Kidney epithelial cell (primary cell): ENCODE data around the gene STK35. TPM values are rescaled to one million over a fixed set of nuclear protein-coding genes. Genes with fewer than 3 reads are reported as not detected.

Experiments used
- DNase-seq: peaks from one replicate; pipeline ENCODE4 v3.0.0-alpha.2; 2010; ENCODE audit warnings: low read depth
- H3K27me3 ChIP-seq: 2 replicates; pipeline ENCODE4 v1.6.0; 2011; ENCODE audit warnings: low read length; ENCODE audit not compliant: control insufficient read depth, insufficient read depth
- H3K36me3 ChIP-seq: 2 replicates; pipeline ENCODE4 v1.5.1; 2011; ENCODE audit warnings: low read length; ENCODE audit not compliant: control insufficient read depth, insufficient read depth
- H3K4me3 ChIP-seq: 2 replicates; pipeline ENCODE4 v1.5.1; 2011; ENCODE audit warnings: low read depth, mild to moderate bottlenecking, control low read depth, low read length
- total RNA-seq: library from RNA; depleted of rRNA; stranded (reverse); fragments of >200 nt; gene quantifications from 2 replicates; pipeline ENCODE4 v1.2.3, GENCODE V29; 2015
- TF ChIP-seq, protein P1 (sequence below): IDR thresholded peaks from 2 replicates; pipeline ENCODE4 v1.5.1; 2011; ENCODE audit warnings: mild to moderate bottlenecking, moderate library complexity, low read length, control low read depth, inconsistent platforms; ENCODE audit not compliant: insufficient read depth, poor library complexity, severe bottlenecking

STK35 gene
- total RNA-seq, 1 donor from 2014 or later: 18.0 TPM

DNA sequence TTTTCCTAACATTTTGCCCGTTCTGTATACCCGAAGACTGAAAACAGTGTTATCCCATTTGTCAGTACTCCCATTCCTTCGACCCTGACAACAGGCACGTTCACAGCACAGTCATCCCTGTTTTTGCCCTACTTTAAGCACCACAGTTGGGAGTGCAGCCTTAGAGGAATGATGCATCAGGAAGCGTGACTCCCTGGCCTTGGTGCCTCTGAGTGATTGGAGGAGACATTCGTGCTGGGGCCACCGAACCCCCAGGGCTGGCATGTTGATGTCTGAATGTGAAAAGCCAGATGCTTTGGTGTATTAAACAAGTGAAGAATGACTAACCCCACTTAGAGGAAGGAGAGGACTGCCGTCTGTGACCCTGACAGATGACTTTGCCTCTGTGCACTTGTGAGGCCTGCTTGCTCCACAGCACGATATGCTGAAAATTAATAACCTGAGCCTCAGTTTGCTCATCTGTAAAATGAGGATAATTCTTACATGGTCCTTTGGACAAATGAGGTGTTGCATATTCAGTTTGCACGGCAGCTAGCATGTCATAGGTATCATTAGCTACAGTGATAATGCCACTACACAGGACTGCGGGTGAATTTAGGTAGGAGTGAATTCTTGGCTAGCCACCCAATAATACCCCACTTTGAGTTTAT is 36.0 kb downstream of the STK35 start:
- no peaks in the 10 kb centered on the region for H3K27me3 ChIP-seq
- DNase-seq: no peak
- no peak overlapping the region for H3K4me3 ChIP-seq
- TF ChIP-seq, protein P1, sequence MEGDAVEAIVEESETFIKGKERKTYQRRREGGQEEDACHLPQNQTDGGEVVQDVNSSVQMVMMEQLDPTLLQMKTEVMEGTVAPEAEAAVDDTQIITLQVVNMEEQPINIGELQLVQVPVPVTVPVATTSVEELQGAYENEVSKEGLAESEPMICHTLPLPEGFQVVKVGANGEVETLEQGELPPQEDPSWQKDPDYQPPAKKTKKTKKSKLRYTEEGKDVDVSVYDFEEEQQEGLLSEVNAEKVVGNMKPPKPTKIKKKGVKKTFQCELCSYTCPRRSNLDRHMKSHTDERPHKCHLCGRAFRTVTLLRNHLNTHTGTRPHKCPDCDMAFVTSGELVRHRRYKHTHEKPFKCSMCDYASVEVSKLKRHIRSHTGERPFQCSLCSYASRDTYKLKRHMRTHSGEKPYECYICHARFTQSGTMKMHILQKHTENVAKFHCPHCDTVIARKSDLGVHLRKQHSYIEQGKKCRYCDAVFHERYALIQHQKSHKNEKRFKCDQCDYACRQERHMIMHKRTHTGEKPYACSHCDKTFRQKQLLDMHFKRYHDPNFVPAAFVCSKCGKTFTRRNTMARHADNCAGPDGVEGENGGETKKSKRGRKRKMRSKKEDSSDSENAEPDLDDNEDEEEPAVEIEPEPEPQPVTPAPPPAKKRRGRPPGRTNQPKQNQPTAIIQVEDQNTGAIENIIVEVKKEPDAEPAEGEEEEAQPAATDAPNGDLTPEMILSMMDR: no peak
- no peaks in the 10 kb centered on the region for H3K36me3 ChIP-seq

DNA sequence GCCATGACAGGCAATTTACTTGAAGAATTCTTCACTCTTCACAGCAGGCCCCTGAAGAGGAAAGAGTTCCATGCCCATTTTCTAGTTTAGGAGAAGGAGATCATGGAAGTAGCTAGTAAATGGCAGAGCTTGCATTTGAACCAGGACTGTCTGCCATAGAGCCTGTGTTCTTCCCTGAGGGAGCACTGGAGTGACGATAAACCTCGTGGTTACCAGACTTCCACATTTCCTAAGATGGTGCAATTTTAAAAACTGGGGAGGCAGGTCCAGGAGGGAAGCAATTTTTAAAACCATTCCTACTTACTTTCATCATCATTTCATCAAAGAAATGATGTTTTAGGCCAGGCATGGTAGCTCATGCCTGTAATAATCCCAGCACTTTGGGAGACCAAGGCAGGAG is 36.8 kb downstream of the STK35 start:
- H3K36me3 ChIP-seq: no peaks in the 10 kb centered on the region
- DNase-seq: no peak
- TF ChIP-seq, protein P1: no peak

DNA sequence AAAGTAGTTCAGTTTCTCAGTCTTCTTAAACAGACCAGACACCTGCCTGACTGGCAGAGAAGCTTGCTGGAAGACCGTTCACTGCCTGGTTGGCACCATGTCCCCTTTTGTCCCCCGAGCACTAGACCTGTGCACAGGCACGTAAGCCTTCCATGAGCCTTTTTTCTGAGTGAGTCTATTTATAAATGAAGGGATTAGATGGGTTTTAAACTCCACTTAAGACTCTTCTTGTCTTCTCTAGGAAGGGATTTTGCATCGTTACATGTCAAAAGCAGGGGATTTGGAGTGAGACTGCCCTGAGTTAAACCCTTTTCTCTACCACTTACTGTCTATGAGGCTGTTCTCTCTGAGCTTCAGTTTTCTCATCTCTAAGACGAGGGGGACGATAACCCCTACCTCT is 37.6 kb downstream of the STK35 start:
- H3K36me3 ChIP-seq: no peaks in the 10 kb centered on the region
- no peak for DNase-seq
- no peak overlapping the region for H3K4me3 ChIP-seq
- no peaks in the 10 kb centered on the region for H3K27me3 ChIP-seq
- TF ChIP-seq, protein P1: no peak

More for the DNA sequence above, 36.8 kb downstream of the STK35 start:
- H3K4me3 ChIP-seq: no peak overlapping the region
- no peaks in the 10 kb centered on the region for H3K27me3 ChIP-seq

DNA sequence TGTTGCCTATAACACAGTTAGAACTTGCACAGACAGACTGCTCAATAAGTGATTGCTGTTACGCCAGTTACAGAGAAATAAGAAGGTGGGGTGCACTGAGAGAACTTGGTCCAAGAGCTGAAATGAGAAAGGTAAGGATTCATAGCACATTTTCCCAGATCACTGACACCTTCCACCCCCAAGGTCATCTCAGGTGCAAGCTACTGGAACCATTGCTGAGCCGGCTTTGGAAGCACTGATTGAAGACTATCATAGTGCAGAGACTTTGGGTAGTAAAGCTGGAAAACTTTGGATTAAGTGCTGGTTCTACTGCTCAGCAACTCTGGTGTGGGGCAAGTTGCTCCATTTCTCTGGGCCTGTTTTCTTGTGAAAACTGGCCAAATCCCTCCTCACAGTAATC is 38.1 kb downstream of the STK35 start:
- peaks cover 2% of the 10 kb centered on the region for H3K36me3 ChIP-seq
- H3K4me3 ChIP-seq: no peak overlapping the region
- H3K27me3 ChIP-seq: no peaks in the 10 kb centered on the region
- TF ChIP-seq, protein P1: no peak
- DNase-seq: no peak

DNA sequence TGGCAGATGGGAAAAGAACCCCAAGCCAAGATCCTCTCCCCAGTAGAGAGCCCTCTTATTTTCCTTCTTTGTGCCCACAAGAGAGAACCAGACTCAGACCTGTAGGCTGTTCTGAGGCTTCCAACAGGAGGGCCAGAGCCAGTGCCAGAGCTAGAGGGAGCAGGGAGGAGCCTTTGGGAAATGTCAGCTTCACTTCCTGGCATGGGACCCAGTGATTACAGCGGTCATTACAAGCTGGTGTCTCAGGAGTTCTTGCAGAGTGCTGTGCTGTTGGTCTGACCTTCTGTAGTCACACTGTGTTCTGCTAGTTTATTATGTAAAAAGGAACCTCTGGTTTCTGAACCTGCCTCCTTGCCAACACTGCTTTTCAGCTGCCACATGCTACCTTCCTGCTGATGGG is 38.9 kb downstream of the STK35 start:
- Histone ChIP-seq H3K27me3 (no peaks in the 10 kb centered on the region), H3K36me3 (peaks cover 2% of the 10 kb centered on the region), H3K4me3 (no peak overlapping the region)
- no peak for DNase-seq
- TF ChIP-seq, protein P1: no peak
